Neural cell (in vitro differentiated cells): Measurements from ENCODE around the gene OSBP2. TPM values are rescaled to one million over a fixed set of nuclear protein-coding genes. Genes with fewer than 3 reads are reported as not detected.

Experiments
- H2AFZ ChIP-seq: fragments of 200-600, 300-800 bp; sonication (generic), shearing (Covaris generic); 2 replicates; pipeline ENCODE4 v1.6.0; 2014; ENCODE audit warnings: low read depth, mild to moderate bottlenecking, antibody characterized with exemption, low read length, moderate library complexity
- H3F3A ChIP-seq: fragments of 200-600 bp; shearing (Covaris generic); 2 replicates; pipeline ENCODE4 v1.6.1; 2016; ENCODE audit warnings: mild to moderate bottlenecking, moderate library complexity, mixed read lengths, antibody characterized with exemption, low read length; ENCODE audit not compliant: insufficient read depth, poor library complexity, severe bottlenecking
- H3K27ac ChIP-seq: fragments of 200-600, 300-800 bp; sonication (generic), shearing (Covaris generic); 2 replicates; pipeline ENCODE4 v1.5.1; 2014; ENCODE audit warnings: mild to moderate bottlenecking, low read length, moderate library complexity
- H3K27me3 ChIP-seq: fragments of 300-800, 200-600 bp; sonication (generic), shearing (Covaris generic); 2 replicates; pipeline ENCODE4 v1.6.0; 2014; ENCODE audit warnings: mild to moderate bottlenecking, low read depth, low read length, moderate library complexity; ENCODE audit not compliant: insufficient read depth
- H3K36me3 ChIP-seq: fragments of 300-800, 200-600 bp; sonication (generic), shearing (Covaris generic); 2 replicates; pipeline ENCODE4 v1.5.1; 2014; ENCODE audit warnings: mild to moderate bottlenecking, antibody characterized with exemption, low read length, moderate library complexity; ENCODE audit not compliant: insufficient read depth
- H3K4me2 ChIP-seq: fragments of 300-800, 200-600 bp; sonication (generic), shearing (Covaris generic); 2 replicates; pipeline ENCODE4 v1.6.0; 2014; ENCODE audit warnings: mild to moderate bottlenecking, low read length
- H3K4me3 ChIP-seq: fragments of 300-800, 200-600 bp; sonication (generic), shearing (Covaris generic); 2 replicates; pipeline ENCODE4 v1.5.1; 2014; ENCODE audit warnings: mild to moderate bottlenecking, low read length, moderate library complexity
- H3K79me2 ChIP-seq: fragments of 200-600 bp; shearing (Covaris generic); replicated peaks from 2 replicates; pipeline ENCODE4 v1.6.0; 2014; ENCODE audit warnings: mild to moderate bottlenecking, low read length, moderate library complexity; ENCODE audit not compliant: insufficient read depth
- H3K9ac ChIP-seq: fragments of 300-800, 200-600 bp; sonication (generic), shearing (Covaris generic); 2 replicates; pipeline ENCODE4 v1.6.1; 2016; ENCODE audit warnings: mild to moderate bottlenecking, low read length, mixed read lengths
- H3K9me2 ChIP-seq: fragments of 200-600 bp; shearing (Covaris generic); 2 replicates; pipeline ENCODE4 v1.6.1; 2016; ENCODE audit warnings: mild to moderate bottlenecking, low read length, mixed read lengths; ENCODE audit not compliant: insufficient read depth
- H3K9me3 ChIP-seq: fragments of 200-600, 300-800 bp; sonication (generic), shearing (Covaris generic); 2 replicates; pipeline ENCODE4 v1.6.1; 2016; ENCODE audit warnings: mild to moderate bottlenecking, mixed run types, low read length, moderate library complexity, mixed read lengths
- H4K20me1 ChIP-seq: fragments of 200-600 bp; shearing (Covaris generic); 2 replicates; pipeline ENCODE4 v1.6.1; 2016; ENCODE audit warnings: mild to moderate bottlenecking, mixed run types; ENCODE audit not compliant: insufficient read depth
- EP300 ChIP-seq: fragments of 450-650 bp; conservative IDR thresholded peaks from 2 replicates; pipeline ENCODE4 v1.6.1; 2014; ENCODE audit warnings: antibody characterized with exemption, mild to moderate bottlenecking, moderate library complexity; ENCODE audit not compliant: poor library complexity, severe bottlenecking
- EZH2 ChIP-seq: fragments of 200-600, 300-800 bp; shearing (Covaris generic), sonication (generic); IDR thresholded peaks from 2 replicates; pipeline ENCODE4 v1.6.1; 2014; ENCODE audit warnings: antibody characterized with exemption, low read length, borderline replicate concordance, mild to moderate bottlenecking; ENCODE audit not compliant: insufficient read depth, poor library complexity, severe bottlenecking
- MXI1 ChIP-seq: fragments of 450-650 bp; conservative IDR thresholded peaks from 2 replicates; pipeline ENCODE4 v1.6.1; 2014; ENCODE audit warnings: antibody characterized with exemption, mild to moderate bottlenecking; ENCODE audit not compliant: poor library complexity, severe bottlenecking
- POLR2AphosphoS5 ChIP-seq: IDR thresholded peaks from 2 replicates; pipeline ENCODE4 v1.6.1; 2012
- RAD21 ChIP-seq: fragments of 450-650 bp; conservative IDR thresholded peaks from 2 replicates; pipeline ENCODE4 v1.6.1; 2014; ENCODE audit warnings: antibody characterized with exemption, mild to moderate bottlenecking, moderate library complexity
- SMC3 ChIP-seq: fragments of 450-650 bp; conservative IDR thresholded peaks from 2 replicates; pipeline ENCODE4 v1.6.1; 2014; ENCODE audit warnings: antibody characterized with exemption, mild to moderate bottlenecking, moderate library complexity; ENCODE audit not compliant: poor library complexity
- TAF1 ChIP-seq: IDR thresholded peaks from 2 replicates; pipeline ENCODE4 v1.6.1; 2012; ENCODE audit warnings: low read depth
- polyA plus RNA-seq: library from polyadenylated mRNA; depleted of rRNA; stranded (reverse); fragments of >200 nt; gene quantifications from 2 replicates; pipeline ENCODE4 v1.2.3, GENCODE V29; 2014
- TF ChIP-seq, protein P1 (sequence below): fragments of 450-650 bp; IDR thresholded peaks from 2 replicates; pipeline ENCODE4 v1.5.1; 2014; ENCODE audit warnings: antibody characterized with exemption, mild to moderate bottlenecking, moderate library complexity; ENCODE audit not compliant: poor library complexity, severe bottlenecking
- TF ChIP-seq, protein P2 (sequence below): IDR thresholded peaks from 2 replicates; pipeline ENCODE4 v1.6.1; 2012; ENCODE audit warnings: borderline replicate concordance

OSBP2 gene
- polyA plus RNA-seq, 1 donor from 2014 or later, result 8.7 TPM

DNA sequence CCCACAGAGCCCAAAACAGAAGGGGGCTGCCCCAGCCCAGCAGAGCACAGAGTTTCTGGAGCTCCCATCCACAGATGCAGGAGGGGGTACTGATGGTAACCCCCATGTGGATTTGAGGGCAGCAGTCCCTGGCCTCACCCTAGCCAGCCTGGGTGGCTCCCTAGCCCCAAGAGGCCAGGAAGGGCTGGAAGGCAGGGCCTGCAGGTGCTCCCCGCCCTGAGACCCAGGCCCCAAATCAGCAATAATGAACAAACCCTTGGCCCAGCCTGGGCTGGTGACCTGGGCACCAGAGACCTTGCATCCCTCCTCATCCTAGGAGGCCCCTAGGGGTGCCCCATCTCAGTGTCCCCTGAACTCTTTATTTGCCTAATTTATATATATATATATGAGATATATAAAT is 212.3 kb downstream of the OSBP2 start:
- H3K27ac ChIP-seq, result no peak overlapping the region
- H2AFZ ChIP-seq, result no peak overlapping the region
- no peaks in the 10 kb centered on the region for H3K27me3 ChIP-seq
- H3K9me3 ChIP-seq, result no peaks in the 10 kb centered on the region
- no peak overlapping the region for H3K4me2 ChIP-seq
- no peaks in the 10 kb centered on the region for H3K9me2 ChIP-seq
- no peaks in the 10 kb centered on the region for H3K36me3 ChIP-seq
- H3F3A ChIP-seq, result no peaks in the 10 kb centered on the region
- H3K9ac ChIP-seq, result no peak overlapping the region
- TF ChIP-seq, protein P1, sequence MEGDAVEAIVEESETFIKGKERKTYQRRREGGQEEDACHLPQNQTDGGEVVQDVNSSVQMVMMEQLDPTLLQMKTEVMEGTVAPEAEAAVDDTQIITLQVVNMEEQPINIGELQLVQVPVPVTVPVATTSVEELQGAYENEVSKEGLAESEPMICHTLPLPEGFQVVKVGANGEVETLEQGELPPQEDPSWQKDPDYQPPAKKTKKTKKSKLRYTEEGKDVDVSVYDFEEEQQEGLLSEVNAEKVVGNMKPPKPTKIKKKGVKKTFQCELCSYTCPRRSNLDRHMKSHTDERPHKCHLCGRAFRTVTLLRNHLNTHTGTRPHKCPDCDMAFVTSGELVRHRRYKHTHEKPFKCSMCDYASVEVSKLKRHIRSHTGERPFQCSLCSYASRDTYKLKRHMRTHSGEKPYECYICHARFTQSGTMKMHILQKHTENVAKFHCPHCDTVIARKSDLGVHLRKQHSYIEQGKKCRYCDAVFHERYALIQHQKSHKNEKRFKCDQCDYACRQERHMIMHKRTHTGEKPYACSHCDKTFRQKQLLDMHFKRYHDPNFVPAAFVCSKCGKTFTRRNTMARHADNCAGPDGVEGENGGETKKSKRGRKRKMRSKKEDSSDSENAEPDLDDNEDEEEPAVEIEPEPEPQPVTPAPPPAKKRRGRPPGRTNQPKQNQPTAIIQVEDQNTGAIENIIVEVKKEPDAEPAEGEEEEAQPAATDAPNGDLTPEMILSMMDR, result no peak
- TF ChIP-seq EZH2 (no peak), MXI1 (no peak), POLR2AphosphoS5 (no peak), SMC3 (no peak), RAD21 (no peak), TAF1 (no peak), EP300 (no peak)
- TF ChIP-seq, protein P2, sequence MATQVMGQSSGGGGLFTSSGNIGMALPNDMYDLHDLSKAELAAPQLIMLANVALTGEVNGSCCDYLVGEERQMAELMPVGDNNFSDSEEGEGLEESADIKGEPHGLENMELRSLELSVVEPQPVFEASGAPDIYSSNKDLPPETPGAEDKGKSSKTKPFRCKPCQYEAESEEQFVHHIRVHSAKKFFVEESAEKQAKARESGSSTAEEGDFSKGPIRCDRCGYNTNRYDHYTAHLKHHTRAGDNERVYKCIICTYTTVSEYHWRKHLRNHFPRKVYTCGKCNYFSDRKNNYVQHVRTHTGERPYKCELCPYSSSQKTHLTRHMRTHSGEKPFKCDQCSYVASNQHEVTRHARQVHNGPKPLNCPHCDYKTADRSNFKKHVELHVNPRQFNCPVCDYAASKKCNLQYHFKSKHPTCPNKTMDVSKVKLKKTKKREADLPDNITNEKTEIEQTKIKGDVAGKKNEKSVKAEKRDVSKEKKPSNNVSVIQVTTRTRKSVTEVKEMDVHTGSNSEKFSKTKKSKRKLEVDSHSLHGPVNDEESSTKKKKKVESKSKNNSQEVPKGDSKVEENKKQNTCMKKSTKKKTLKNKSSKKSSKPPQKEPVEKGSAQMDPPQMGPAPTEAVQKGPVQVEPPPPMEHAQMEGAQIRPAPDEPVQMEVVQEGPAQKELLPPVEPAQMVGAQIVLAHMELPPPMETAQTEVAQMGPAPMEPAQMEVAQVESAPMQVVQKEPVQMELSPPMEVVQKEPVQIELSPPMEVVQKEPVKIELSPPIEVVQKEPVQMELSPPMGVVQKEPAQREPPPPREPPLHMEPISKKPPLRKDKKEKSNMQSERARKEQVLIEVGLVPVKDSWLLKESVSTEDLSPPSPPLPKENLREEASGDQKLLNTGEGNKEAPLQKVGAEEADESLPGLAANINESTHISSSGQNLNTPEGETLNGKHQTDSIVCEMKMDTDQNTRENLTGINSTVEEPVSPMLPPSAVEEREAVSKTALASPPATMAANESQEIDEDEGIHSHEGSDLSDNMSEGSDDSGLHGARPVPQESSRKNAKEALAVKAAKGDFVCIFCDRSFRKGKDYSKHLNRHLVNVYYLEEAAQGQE, result no peak
- H4K20me1 ChIP-seq, result no peaks in the 10 kb centered on the region
- H3K4me3 ChIP-seq, result no peak overlapping the region
- no peaks in the 10 kb centered on the region for H3K79me2 ChIP-seq

DNA sequence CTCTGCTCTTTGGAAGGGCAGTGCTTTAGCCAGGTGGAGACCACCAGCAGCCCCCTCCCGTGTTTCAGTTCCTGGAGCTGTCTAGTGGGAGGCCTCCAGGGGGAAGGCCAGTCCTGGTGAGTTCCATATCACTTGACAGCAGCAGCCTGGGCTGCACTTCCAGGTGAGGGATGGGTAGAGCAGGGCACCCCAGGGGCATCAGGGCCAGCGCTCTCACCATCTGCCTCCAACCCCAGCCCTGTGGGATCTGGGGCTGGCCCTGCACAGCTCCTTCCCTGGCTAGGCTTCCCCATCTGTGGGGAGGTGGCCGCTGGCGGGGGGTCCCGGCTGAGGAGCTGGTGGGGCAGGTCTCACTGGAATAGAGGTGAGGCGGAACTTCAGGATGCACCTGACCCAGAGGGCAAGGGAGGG is 213.4 kb downstream of the OSBP2 start:
- H3K9ac ChIP-seq, result no peak overlapping the region
- no peaks in the 10 kb centered on the region for H3K79me2 ChIP-seq
- no peak overlapping the region for H3K27ac ChIP-seq
- H3K27me3 ChIP-seq, result no peaks in the 10 kb centered on the region
- no peaks in the 10 kb centered on the region for H4K20me1 ChIP-seq
- H3K4me2 ChIP-seq, result no peak overlapping the region
- no peaks in the 10 kb centered on the region for H3K9me2 ChIP-seq
- no peaks in the 10 kb centered on the region for H3K9me3 ChIP-seq
- H3K36me3 ChIP-seq, result no peaks in the 10 kb centered on the region
- no peak for TF ChIP-seq EZH2
- TF ChIP-seq SMC3, result no peak
- TF ChIP-seq MXI1, result no peak
- no peak for TF ChIP-seq RAD21
- no peak for TF ChIP-seq TAF1
- TF ChIP-seq EP300, result no peak
- no peak overlapping the region for H2AFZ ChIP-seq
- H3F3A ChIP-seq, result no peaks in the 10 kb centered on the region
- no peak overlapping the region for H3K4me3 ChIP-seq
